SW480 (cell line): Measurements from ENCODE around the gene CYB5R4.

Experiments used
- DNase-seq: peaks from one replicate; pipeline ENCODE4 v3.0.0-alpha.2; 2016; ENCODE audit warnings: low spot score

Gene CYB5R4

GRCh38 chr6:83985308-83985713 lies 125.8 kb downstream of the CYB5R4 start:
- no peak for DNase-seq

GRCh38 chr6:83985715-83986114 lies 126.2 kb downstream of the CYB5R4 start:
- DNase-seq, result no peak

GRCh38 chr6:83998021-83998584 lies 138.6 kb downstream of the CYB5R4 start:
- no peak for DNase-seq

GRCh38 chr6:84001119-84001518 lies 141.6 kb downstream of the CYB5R4 start:
- no peak for DNase-seq

GRCh38 chr6:84002226-84002625 lies 142.7 kb downstream of the CYB5R4 start:
- DNase-seq, result no peak

- no peak for DNase-seq
These were observed 143.6 kb downstream of the CYB5R4 start for GRCh38 chr6:84003131-84003530.

GRCh38 chr6:84003654-84004053 lies 144.2 kb downstream of the CYB5R4 start:
- DNase-seq, result no peak

- no peak for DNase-seq
These were observed 148.4 kb downstream of the CYB5R4 start for GRCh38 chr6:84007871-84008270.

GRCh38 chr6:84013354-84013753 lies 153.9 kb downstream of the CYB5R4 start:
- DNase-seq, result no peak

- DNase-seq, result no peak
These were observed 154.4 kb downstream of the CYB5R4 start for GRCh38 chr6:84013931-84014330.

GRCh38 chr6:84016029-84016428 lies 156.5 kb downstream of the CYB5R4 start:
- no peak for DNase-seq
